Germinal center (tissue), 1 donor: ENCODE data around the gene EFEMP1.

Experiments
- DNase-seq: peaks from one replicate; pipeline ENCODE4 v3.0.0; 2012; ENCODE audit warnings: mixed read lengths, low spot score

Gene EFEMP1

DNA sequence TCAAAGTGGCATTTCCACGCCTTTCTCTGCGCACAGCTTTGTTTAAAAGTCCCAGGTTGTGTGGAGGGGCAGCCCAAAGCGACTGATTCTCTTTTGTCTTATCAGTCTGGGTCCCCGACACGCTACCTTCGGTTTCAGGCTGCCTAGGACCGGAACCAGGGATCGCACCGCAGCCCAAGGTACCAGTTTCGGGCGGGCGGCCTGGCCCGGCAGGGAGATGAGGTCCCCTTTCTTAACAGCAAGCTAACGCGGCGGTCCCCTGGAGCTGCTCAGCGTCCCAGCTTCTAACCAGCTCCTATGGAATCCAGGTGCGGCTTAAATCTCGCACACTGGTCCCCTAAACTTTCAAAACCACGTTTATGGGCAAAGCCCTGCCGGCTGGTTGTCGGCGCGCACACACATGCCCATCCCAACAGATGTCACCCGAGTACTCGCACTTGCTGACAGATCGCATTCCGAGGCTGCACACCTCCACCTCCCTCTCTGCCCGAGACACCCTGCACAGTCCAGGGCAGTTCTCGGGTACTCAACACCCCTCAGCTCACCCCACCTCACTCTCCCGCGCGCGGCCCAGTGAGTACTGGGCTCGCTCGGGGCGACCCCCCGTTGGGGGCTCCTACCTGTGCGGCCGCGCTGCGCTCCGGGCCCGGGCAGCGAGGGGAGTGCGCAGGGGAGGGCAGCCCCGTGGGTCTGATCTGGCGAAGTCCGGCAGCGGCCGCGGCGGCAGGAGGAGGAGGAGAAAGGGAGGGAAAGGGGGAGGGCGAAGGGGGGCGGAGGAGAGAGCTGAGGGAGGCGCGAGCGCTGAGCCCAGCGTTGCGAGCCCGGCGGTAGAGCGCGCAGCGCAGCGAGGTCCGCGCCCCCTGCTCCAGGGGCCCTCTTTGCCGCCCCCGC lies at the start of gene EFEMP1:
Gene EFEMP1 (minus strand): TSS at position 692 of the 891 bp plus-strand sequence. CDS start 1,342 bp downstream, outside the sequence.
- DNase-seq: no peak

DNA sequence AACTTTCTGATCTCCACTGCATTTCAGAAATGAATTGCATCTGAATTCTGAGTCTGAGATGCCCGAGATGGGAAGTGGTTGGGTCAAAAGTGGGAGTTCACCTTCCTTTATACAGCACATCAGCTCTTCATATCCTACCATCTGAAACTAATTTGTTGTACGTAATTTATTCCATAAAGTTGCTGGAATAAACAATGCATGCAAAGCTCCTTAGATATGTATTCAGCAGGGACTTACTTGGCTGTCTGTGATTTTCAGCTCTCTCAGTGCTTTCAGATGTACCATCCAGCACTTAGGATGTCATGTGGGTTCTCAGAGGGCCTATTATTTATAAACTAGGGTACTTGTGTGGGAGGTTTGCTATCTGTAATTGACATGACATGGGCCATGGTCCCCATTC lies 46.9 kb upstream of the EFEMP1 start:
- DNase-seq: no peak

GRCh38 chr2:55968941-55969340 lies 45.4 kb upstream of the EFEMP1 start:
- DNase-seq: no peak

- DNase-seq: no peak
Measured at GRCh38 chr2:55966401-55967118, 43.0 kb upstream of the EFEMP1 start.

- no peak for DNase-seq
Measured at GRCh38 chr2:55965966-55966365, 42.4 kb upstream of the EFEMP1 start.

DNA sequence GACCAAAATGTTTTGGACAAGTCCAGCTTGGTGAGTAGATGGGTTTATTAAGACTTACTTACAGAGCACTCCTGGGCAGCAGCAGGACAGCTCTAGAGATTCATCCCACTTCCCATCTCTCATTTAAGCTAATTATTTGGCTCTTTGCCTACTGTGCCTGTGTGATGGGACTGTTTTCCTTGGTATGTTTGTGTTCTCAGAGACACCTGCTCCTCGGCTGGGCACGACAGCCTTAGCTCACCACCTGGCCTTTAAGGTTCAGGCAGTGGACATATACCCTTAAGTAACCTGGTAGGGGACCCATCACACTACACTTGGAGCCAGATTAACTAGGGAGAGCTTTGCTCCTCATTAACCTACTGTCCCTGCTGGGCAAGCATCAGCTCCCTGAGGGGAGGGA lies 41.7 kb upstream of the EFEMP1 start:
- no peak for DNase-seq

GRCh38 chr2:55962915-55963314 lies 39.3 kb upstream of the EFEMP1 start:
- DNase-seq: no peak

DNA sequence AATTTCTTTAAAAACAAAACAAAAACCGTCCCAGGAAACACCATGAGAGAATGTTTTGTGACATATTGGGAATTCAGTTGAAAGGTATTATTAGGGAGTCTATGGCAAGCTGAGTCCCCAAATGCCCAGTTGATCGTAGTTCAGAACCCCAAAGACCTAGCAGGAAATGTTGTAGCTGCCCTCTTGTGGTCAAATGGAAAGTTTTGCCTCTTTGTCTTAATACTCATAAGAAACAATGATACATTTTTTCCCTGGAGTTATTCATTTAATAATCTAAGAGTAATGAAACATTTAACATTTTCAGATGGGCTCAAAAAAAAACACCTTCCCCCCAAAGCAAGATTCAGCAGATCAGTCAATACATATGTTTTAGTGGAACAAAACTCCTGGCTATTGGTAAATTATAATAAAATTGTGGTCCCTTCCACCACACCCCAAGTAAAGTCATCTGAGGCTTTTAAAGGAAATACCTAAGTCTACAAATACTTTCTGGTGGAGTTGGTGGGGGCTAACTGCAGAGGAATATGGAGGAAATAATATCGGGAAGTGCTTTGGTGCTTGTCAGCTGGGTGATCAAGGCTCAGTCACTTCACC lies 37.8 kb upstream of the EFEMP1 start:
- peak; percentile 6 for DNase-seq

DNA sequence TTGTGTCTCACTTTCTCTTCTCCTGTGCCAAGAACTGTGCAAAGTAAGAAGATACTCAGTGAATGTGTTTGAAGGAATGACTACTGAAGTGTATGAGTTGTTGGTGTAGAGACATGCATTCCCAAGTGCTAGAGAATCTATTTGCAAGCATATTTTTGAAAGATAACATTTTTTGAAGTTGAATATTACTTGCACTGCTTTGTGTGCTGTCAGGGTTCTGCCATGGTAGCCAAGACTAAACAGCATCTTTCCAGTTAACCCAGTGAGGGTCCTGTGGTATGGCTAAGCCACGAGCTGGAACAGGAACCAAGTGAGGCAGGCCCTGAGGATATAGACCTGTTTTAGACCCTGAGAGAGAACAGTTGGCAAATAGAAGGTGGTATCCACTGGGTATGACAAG lies 35.2 kb upstream of the EFEMP1 start:
- DNase-seq: no peak

GRCh38 chr2:55957142-55957541 lies 33.6 kb upstream of the EFEMP1 start:
- DNase-seq: no peak

DNA sequence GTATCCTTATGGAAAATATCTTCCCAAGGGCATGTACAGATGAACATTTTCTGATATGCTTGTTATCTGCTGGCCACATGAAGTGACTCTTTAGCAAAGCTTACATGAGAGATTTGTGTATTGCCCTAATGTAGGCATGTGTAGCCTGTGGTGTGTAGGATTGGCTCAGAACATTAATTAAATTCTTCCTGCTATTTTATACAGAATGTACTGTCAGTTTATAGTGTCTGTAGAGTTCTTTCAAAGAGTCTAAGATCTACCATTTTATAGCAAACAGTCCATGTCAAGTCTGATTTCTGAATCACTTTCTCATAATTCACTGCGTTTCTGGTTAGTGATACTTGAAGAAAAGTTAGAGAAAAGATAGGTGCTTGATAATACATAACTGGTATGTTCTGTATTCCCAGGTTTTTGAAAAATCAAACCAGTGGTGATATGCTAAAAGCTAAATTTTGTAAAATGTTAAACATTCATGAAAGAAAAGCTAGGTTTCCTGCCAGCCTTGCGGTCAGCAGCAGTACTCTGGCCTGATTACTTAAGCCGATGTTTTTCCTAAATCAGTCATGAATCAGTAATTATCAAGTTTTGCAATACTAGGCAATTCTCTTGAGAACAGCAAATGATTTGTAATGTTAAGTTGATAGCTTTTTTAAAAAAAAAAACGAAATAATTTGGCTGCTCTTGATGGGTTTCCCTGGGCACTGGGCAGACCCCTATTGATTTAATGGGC lies 30.9 kb upstream of the EFEMP1 start:
- DNase-seq: no peak

- no peak for DNase-seq
Measured at GRCh38 chr2:55952415-55952814, 28.8 kb upstream of the EFEMP1 start.

DNA sequence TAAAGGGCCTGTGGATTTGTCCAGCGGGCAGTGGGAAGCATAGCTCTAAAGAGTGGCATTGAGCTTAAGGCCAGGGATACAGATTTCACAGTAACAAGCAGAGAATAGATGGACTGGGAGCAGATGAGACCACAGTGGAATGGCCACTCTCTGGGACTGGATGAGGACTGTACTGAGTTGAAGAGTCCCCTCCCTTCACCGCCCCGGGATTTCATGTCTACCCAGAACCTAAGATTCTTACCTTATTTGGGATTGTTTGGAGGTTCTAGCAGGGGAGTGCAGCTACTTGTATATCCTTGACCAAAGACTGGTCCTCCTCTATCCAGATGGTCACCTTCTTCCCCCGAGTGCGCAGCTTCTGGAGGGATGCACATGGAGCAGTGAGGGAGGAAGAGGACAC lies 28.0 kb upstream of the EFEMP1 start:
- DNase-seq: no peak

DNA sequence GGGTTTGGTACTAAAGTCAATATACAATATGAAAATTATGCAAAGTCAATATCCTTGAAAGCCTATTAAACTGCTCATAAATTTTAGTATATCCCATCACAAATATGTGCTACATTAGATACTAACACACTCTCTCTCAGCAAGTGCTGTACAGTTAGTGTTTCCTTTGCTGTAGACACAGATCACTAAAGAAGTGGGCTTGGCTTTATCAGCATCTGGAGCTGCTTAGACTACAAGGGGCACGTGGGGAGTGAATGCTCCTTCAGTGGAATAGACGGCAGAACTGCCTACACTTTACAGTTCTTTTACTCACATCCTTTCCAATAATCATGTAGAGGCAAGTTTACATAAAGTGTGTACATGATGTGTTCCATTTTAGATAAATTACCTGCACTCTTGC lies 26.0 kb upstream of the EFEMP1 start:
- DNase-seq: no peak

DNA sequence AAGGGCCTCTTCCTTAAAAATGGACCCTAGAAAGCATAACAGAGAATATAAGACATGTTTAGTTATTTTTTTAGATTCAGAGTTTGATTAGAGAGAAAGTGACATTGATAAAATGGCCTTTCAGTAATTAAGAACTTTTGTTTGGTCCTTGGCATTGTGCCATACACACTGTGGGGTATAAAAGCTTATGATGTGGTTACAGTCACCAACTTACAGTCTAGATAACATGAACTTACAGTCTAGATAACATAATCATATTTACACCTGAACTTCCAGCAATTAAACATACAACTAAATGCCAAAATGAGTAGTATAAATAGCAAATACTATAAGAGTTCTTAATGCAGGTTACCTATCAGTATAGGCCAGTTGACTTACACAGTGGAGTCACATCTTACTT lies 25.6 kb upstream of the EFEMP1 start:
- DNase-seq: no peak

DNA sequence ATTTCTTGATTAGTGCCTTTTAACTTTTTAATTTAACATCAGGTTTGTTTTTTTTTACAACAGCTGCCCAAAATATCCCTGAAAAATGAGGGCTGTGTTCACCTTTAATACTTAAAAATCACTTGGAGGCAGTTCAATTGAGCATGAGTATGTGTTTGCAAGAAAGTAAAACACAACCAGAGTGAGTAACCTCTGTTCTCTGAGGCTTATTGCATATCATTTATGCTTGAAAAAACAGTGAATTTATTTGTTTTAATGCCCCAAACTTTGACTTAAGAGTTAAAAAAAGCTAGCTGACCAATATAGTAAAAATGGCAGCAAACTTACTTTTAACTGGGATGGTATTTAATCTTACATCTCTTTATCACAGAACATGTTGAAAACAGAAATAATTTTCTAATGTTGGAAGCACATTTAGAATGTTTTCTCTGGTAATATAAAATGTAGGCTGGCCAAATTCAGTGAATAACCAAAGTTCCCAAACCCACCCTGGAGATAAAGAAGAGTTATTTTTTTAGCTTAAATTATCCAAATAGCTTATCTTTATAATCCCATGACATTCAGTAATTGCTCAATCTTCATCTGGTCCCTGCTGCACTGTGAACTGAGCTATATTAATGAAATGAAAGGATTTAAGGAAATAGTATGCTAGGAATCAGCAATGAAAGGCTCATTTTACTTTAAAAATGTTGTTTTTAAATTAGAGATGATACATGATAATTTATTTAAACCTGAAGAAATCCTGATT lies 24.8 kb upstream of the EFEMP1 start:
- DNase-seq: no peak

- DNase-seq: no peak
Measured at GRCh38 chr2:55947752-55948151, 24.2 kb upstream of the EFEMP1 start.

DNA sequence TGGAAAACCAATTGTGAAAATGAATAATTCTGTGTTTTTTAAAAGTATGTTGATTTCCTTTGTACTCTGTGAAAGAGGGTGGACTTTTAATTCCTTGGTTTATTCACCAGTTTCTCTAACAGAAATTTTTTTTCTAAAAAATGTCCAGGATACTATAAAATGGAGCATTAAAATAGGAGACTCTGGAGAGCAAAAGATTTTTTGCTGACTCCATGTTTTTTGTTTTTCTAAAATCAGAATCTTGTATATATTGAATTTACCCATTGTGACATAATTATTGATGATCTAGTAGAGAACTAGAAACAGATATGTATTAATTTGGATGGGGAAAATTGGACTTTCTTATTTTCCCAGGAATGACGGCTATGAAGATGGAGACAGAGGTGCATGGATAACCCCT lies 23.2 kb upstream of the EFEMP1 start:
- no peak for DNase-seq

GRCh38 chr2:55943466-55943865 lies 19.9 kb upstream of the EFEMP1 start:
- DNase-seq: no peak

- no peak for DNase-seq
Measured at GRCh38 chr2:55936351-55936750, 12.8 kb upstream of the EFEMP1 start.

DNA sequence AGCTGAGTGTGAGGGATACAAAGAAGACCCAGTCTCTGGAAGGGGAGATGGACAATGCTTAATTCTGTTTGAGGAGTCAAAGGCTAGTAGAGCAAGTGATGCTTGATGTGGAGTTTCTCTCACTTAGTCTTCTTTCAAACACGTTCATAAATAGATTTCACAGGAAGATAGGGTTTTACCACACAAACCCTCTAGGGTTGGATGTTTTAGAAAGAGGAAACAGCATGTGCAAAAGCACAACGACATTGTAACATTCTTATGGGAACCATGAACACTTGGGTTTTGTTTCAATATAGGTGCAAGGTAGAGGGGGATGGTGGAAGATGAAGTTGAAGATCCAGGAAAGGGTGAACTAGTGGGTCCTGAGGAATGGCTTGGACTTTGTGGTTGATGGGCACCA lies 10.8 kb upstream of the EFEMP1 start:
- no peak for DNase-seq

GRCh38 chr2:55932843-55933242 lies 9.3 kb upstream of the EFEMP1 start:
- no peak for DNase-seq
